Loucy (cell line): ENCODE measurements around the gene EPHA7.

Source experiments
- H2AFZ ChIP-seq: fragments of 200-600 bp; sonication (generic); 2 replicates; pipeline ENCODE4 v1.6.0; 2016; ENCODE audit warnings: antibody characterized with exemption, mild to moderate bottlenecking, low read length, moderate library complexity
- H3F3A ChIP-seq: fragments of 200-600 bp; 2 replicates; pipeline ENCODE4 v1.6.0; 2016; ENCODE audit warnings: antibody characterized with exemption, low read depth, mild to moderate bottlenecking
- H3K27me3 ChIP-seq: fragments of 200-600 bp; sonication (generic); 2 replicates; pipeline ENCODE4 v1.6.1; 2014; ENCODE audit warnings: low read length, mild to moderate bottlenecking; ENCODE audit not compliant: insufficient read depth, poor library complexity, severe bottlenecking
- H3K36me3 ChIP-seq: fragments of 200-600 bp; sonication (generic); 2 replicates; pipeline ENCODE4 v1.6.1; 2016; ENCODE audit warnings: low read length; ENCODE audit not compliant: insufficient read depth
- H3K4me1 ChIP-seq: fragments of 200-600 bp; sonication (generic); 2 replicates; pipeline ENCODE4 v1.5.1; 2014; ENCODE audit warnings: low read length, mild to moderate bottlenecking; ENCODE audit not compliant: insufficient read depth, poor library complexity, severe bottlenecking
- H3K4me2 ChIP-seq: fragments of 200-600 bp; sonication (generic); 2 replicates; pipeline ENCODE4 v1.6.0; 2014; ENCODE audit warnings: antibody characterized with exemption, low read length, low read depth, mild to moderate bottlenecking; ENCODE audit not compliant: poor library complexity, severe bottlenecking
- H3K4me3 ChIP-seq: fragments of 200-600 bp; sonication (generic); 2 replicates; pipeline ENCODE4 v1.5.1; 2014; ENCODE audit warnings: low read length, mild to moderate bottlenecking, mixed read lengths; ENCODE audit not compliant: poor library complexity, severe bottlenecking
- H3K79me2 ChIP-seq: fragments of 200-600 bp; sonication (generic); 2 replicates; pipeline ENCODE4 v1.6.1; 2014; ENCODE audit warnings: low read length; ENCODE audit not compliant: insufficient read depth
- H3K9ac ChIP-seq: fragments of 200-600 bp; sonication (generic); 2 replicates; pipeline ENCODE4 v1.6.0; 2014; ENCODE audit warnings: mild to moderate bottlenecking, low read depth, low read length, moderate library complexity; ENCODE audit not compliant: poor library complexity, severe bottlenecking
- H3K9me2 ChIP-seq: fragments of 200-600 bp; sonication (generic); replicated peaks from 2 replicates; pipeline ENCODE4 v1.6.1; 2016; ENCODE audit warnings: low read depth, low read length, mixed read lengths
- H3K9me3 ChIP-seq: fragments of 200-600 bp; sonication (generic); 2 replicates; pipeline ENCODE4 v1.6.1; 2014; ENCODE audit warnings: mild to moderate bottlenecking, antibody characterized with exemption, low read length, low read depth; ENCODE audit not compliant: insufficient read depth
- H4K20me1 ChIP-seq: fragments of 200-600 bp; sonication (generic); 2 replicates; pipeline ENCODE4 v1.6.0; 2014; ENCODE audit warnings: antibody characterized with exemption, low read length, mild to moderate bottlenecking; ENCODE audit not compliant: insufficient read depth, poor library complexity, severe bottlenecking
- CTCF ChIP-seq: fragments of 200-600 bp; sonication (generic); conservative IDR thresholded peaks from 2 replicates; pipeline ENCODE4 v1.5.1; 2014; ENCODE audit warnings: mild to moderate bottlenecking, antibody characterized with exemption, low read length
- EZH2phosphoT487 ChIP-seq: fragments of 200-600 bp; IDR thresholded peaks from 2 replicates; pipeline ENCODE4 v1.6.1; 2018; ENCODE audit warnings: antibody characterized with exemption, mild to moderate bottlenecking, moderate library complexity, borderline replicate concordance

Gene EPHA7

GRCh38 chr6:93417421-93418013 lies 1.8 kb downstream of the EPHA7 start:
- Histone ChIP-seq H3K9ac (no peak overlapping the region), H3K4me2 (no peak overlapping the region)

GRCh38 chr6:93416571-93417420 lies 2.6 kb downstream of the EPHA7 start:
- Histone ChIP-seq H3K79me2 (no peaks in the 10 kb centered on the region), H3K9me3 (no peaks in the 10 kb centered on the region), H3F3A (no peaks in the 10 kb centered on the region), H3K4me1 (no peaks in the 10 kb centered on the region), H3K4me2 (no peak overlapping the region), H3K27me3 (no peaks in the 10 kb centered on the region), H3K9me2 (no peaks in the 10 kb centered on the region), H3K36me3 (no peaks in the 10 kb centered on the region), H3K4me3 (no peak overlapping the region), H3K9ac (no peak overlapping the region), H4K20me1 (no peaks in the 10 kb centered on the region), H2AFZ (no peak overlapping the region)
- TF ChIP-seq EZH2phosphoT487 (no peak), CTCF (no peak)

More at GRCh38 chr6:93417421-93418013, 1.8 kb downstream of the EPHA7 start:
- Histone ChIP-seq H3K9me3 (no peaks in the 10 kb centered on the region), H2AFZ (no peak overlapping the region), H3K9me2 (no peaks in the 10 kb centered on the region), H3K36me3 (no peaks in the 10 kb centered on the region), H4K20me1 (no peaks in the 10 kb centered on the region), H3K27me3 (no peaks in the 10 kb centered on the region), H3F3A (no peaks in the 10 kb centered on the region), H3K79me2 (no peaks in the 10 kb centered on the region), H3K4me1 (no peaks in the 10 kb centered on the region), H3K4me3 (no peak overlapping the region)
- TF ChIP-seq CTCF (no peak), EZH2phosphoT487 (no peak)

- no peaks in the 10 kb centered on the region for H3F3A ChIP-seq
- H3K36me3 ChIP-seq: no peaks in the 10 kb centered on the region
- no peaks in the 10 kb centered on the region for H3K27me3 ChIP-seq
These were observed 6.2 kb downstream of the EPHA7 start for GRCh38 chr6:93413190-93413589.

More at GRCh38 chr6:93413190-93413589, 6.2 kb downstream of the EPHA7 start:
- H3K4me2 ChIP-seq: no peak overlapping the region
- no peak overlapping the region for H2AFZ ChIP-seq
- no peak overlapping the region for H3K4me3 ChIP-seq
- H4K20me1 ChIP-seq: no peaks in the 10 kb centered on the region
- no peaks in the 10 kb centered on the region for H3K9me2 ChIP-seq
- no peaks in the 10 kb centered on the region for H3K9me3 ChIP-seq
- no peaks in the 10 kb centered on the region for H3K79me2 ChIP-seq
- no peak overlapping the region for H3K9ac ChIP-seq
- no peaks in the 10 kb centered on the region for H3K4me1 ChIP-seq
- no peak for TF ChIP-seq CTCF
- no peak for TF ChIP-seq EZH2phosphoT487
